K562 (cell line): Measurements from ENCODE around the gene CRYBG2. TPM values are rescaled to one million over a fixed set of nuclear protein-coding genes. Genes with fewer than 3 reads are reported as not detected.

Experiments
- ATAC-seq: fragments of 200-7000 bp; cut with Tn5 transposase; 3 replicates; pipeline ENCODE4 v1.9.1; 2020; ENCODE audit warnings: moderate library complexity
- BruUV-seq: library from RNA; stranded (reverse); fragments of 400-500 nt; replicated peaks from 2 replicates; lab custom pipeline; 2021; lab: Mats Ljungman, UMichigan
- CTCF ChIA-PET: fragments of 300-600 bp; formaldehyde crosslinking; extraction: SDS; loops from one replicate; lab custom pipeline; 2021; ENCODE audit warnings: low intra/inter-chr PET ratio; lab: Yijun Ruan, JAX
- POLR2A ChIA-PET: fragments of 300-600, 350-650 bp; sonication (Branson Sonifier 250); formaldehyde crosslinking; extraction: SDS; loops from one replicate; lab custom pipeline; 2021; ENCODE audit warnings: antibody characterized with exemption, inconsistent platforms; lab: Yijun Ruan, JAX
- DNase-seq, 4 experiments: peaks; one replicate each; pipeline versions ENCODE4 v3.0.0 to v3.0.0-alpha.2; 2011 to 2018; ENCODE audit warnings: low spot score in 3 of 4, mixed read lengths in 3 of 4; ENCODE audit errors: extremely low read depth in 1 of 4
- FAIRE-seq: peaks from 2 replicates; lab custom pipeline; 2011; peaks lifted over from hg19 to GRCh38; lab: Jason Lieb, UNC
- H2AFZ ChIP-seq: 2 replicates; pipeline ENCODE4 v1.6.0; 2011; ENCODE audit warnings: low read depth, low read length, control low read depth, inconsistent platforms
- H3K27ac ChIP-seq: fragments of 200-600 bp; 3 replicates; pipeline ENCODE4 v1.8.0; 2011; ENCODE audit warnings: low read depth, mild to moderate bottlenecking, control low read depth, inconsistent platforms, low read length, moderate library complexity, mixed read lengths; ENCODE audit errors: extremely low read depth
- H3K27me3 ChIP-seq, 2 experiments: fragments of 300-600 bp in 1 of 2; 2 replicates in 1 of 2; 3 replicates in 1 of 2; pipeline versions ENCODE4 v1.6.0 to v1.8.0; 2011; ENCODE audit warnings: inconsistent platforms in 2 of 2, low read length in 2 of 2, mild to moderate bottlenecking in 1 of 2, mixed read lengths in 1 of 2, moderate library complexity in 1 of 2; ENCODE audit not compliant: control insufficient read depth in 2 of 2, insufficient read depth in 2 of 2
- H3K36me3 ChIP-seq: fragments of 300-600 bp; 3 replicates; pipeline ENCODE4 v1.8.0; 2011; ENCODE audit warnings: mild to moderate bottlenecking, low read length, inconsistent platforms; ENCODE audit not compliant: control insufficient read depth, insufficient read depth
- H3K4me1 ChIP-seq, 2 experiments: fragments of 200-600 bp in 1 of 2; replicated peaks in 1 of 2; 2 replicates in 1 of 2; 3 replicates in 1 of 2; pipeline versions ENCODE4 v1.5.1 to v1.8.0; 2011; ENCODE audit warnings: inconsistent platforms in 2 of 2, low read length in 2 of 2, mild to moderate bottlenecking in 1 of 2, mixed read lengths in 1 of 2, moderate library complexity in 1 of 2; ENCODE audit not compliant: control insufficient read depth in 2 of 2, insufficient read depth in 2 of 2
- H3K4me2 ChIP-seq: 2 replicates; pipeline ENCODE4 v1.6.1; 2011; ENCODE audit warnings: low read length, control low read depth, inconsistent platforms, mixed read lengths; ENCODE audit not compliant: insufficient read depth
- H3K4me3 ChIP-seq: fragments of 200-600 bp; sonication (generic), shearing (Covaris generic); 2 replicates; pipeline ENCODE4 v1.5.1; 2016; ENCODE audit warnings: control low read depth, inconsistent platforms
- H3K79me2 ChIP-seq: fragments of 200-600 bp; 3 replicates; pipeline ENCODE4 v1.8.0; 2011; ENCODE audit warnings: low read length, inconsistent platforms; ENCODE audit not compliant: control insufficient read depth, insufficient read depth
- H3K9ac ChIP-seq, 2 experiments: 2 replicates each; pipeline versions ENCODE4 v1.6.0 to v1.6.1; 2011; ENCODE audit warnings: low read depth in 2 of 2, low read length in 2 of 2, control low read depth in 1 of 2, inconsistent platforms in 1 of 2, mild to moderate bottlenecking in 1 of 2, mixed read lengths in 1 of 2; ENCODE audit not compliant: insufficient read depth in 1 of 2
- H3K9me1 ChIP-seq: one replicate; pipeline ENCODE4 v1.6.0; 2011; ENCODE audit warnings: inconsistent platforms, mild to moderate bottlenecking, low read length, moderate library complexity; ENCODE audit not compliant: control insufficient read depth, insufficient read depth
- H3K9me3 ChIP-seq: replicated peaks from 2 replicates; pipeline ENCODE4 v1.5.1; 2011; ENCODE audit warnings: low read depth, low read length, inconsistent platforms; ENCODE audit not compliant: control insufficient read depth, insufficient read depth
- H4K20me1 ChIP-seq: replicated peaks from 2 replicates; pipeline ENCODE4 v1.6.1; 2011; ENCODE audit warnings: low read length, inconsistent platforms, mixed read lengths; ENCODE audit not compliant: control insufficient read depth, insufficient read depth
- CGGBP1 ChIP-seq: fragments of 250-450 bp; sonication (Bioruptor Pico); IDR thresholded peaks from 2 replicates; pipeline ENCODE4 v1.9.0; 2021; ENCODE audit warnings: mild to moderate bottlenecking
- ELK1 ChIP-seq: sonication (generic); formaldehyde crosslinking; IDR thresholded peaks from 2 replicates; pipeline ENCODE4 v1.8.1; 2022; ENCODE audit warnings: missing genetic modification reagents
- GATA2 ChIP-seq: sonication (generic); formaldehyde crosslinking; IDR thresholded peaks from 2 replicates; pipeline ENCODE4 v1.4.0; 2020; ENCODE audit warnings: mild to moderate bottlenecking, missing genetic modification reagents
- KDM2B ChIP-seq: fragments of 250-450 bp; sonication (Bioruptor Pico); IDR thresholded peaks from 2 replicates; pipeline ENCODE4 v1.8.0; 2021; ENCODE audit warnings: mild to moderate bottlenecking, moderate library complexity
- MTA1 ChIP-seq: fragments of 450-650 bp; IDR thresholded peaks from 2 replicates; pipeline ENCODE4 v1.6.1; 2017; ENCODE audit warnings: borderline replicate concordance
- MTF1 ChIP-seq: fragments of 250-450 bp; sonication (Bioruptor Pico); IDR thresholded peaks from 2 replicates; pipeline ENCODE4 v1.9.0; 2021; ENCODE audit warnings: moderate library complexity, mild to moderate bottlenecking, inconsistent platforms, borderline replicate concordance
- SNRNP70 ChIP-seq: fragments of 200-400 bp; formaldehyde crosslinking; optimal IDR thresholded peaks from 2 replicates; pipeline ENCODE3; 2017; ENCODE audit warnings: low read depth, low read length
- TSC22D4 ChIP-seq: fragments of 450-650 bp; IDR thresholded peaks from 2 replicates; pipeline ENCODE4 v1.6.1; 2016; ENCODE audit warnings: missing genetic modification characterization, missing biosample characterization, control low read depth
- ZBTB33 ChIP-seq: sonication (generic); formaldehyde crosslinking; IDR thresholded peaks from 2 replicates; pipeline ENCODE4 v1.8.1; 2023; ENCODE audit warnings: mild to moderate bottlenecking, missing genetic modification reagents
- ZMIZ1 ChIP-seq, 2 experiments: fragments of 150-350 bp in 1 of 2; IDR thresholded peaks; 2 replicates each; pipeline ENCODE4 v1.6.1; 2012 to 2016; ENCODE audit warnings: low read depth in 2 of 2, low read length in 2 of 2, mild to moderate bottlenecking in 1 of 2, moderate library complexity in 1 of 2
- ZNF277 ChIP-seq: fragments of 250-450 bp; sonication (Bioruptor Pico); IDR thresholded peaks from 2 replicates; pipeline ENCODE4 v1.8.0; 2022; ENCODE audit warnings: inconsistent platforms, mild to moderate bottlenecking, moderate library complexity, borderline replicate concordance
- WGBS: fragments of 100-300 bp; shearing (Covaris generic); methylation state at CpG from one replicate; pipeline ENCODE4 v1.1.6; 2016; ENCODE audit warnings: low coverage, mixed read lengths; ENCODE audit not compliant: insufficient coverage; ENCODE audit errors: missing lambda C conversion rate; 5-methylcytosine and 5-hydroxymethylcytosine counted together
- in situ Hi-C: fragments of 300-500 bp; cut with MboI; formaldehyde crosslinking; loops from 4 replicates; pipeline ENCODE4 v1.15.0; 2018; ENCODE audit warnings: inconsistent platforms, mixed read lengths
- intact Hi-C: fragments of 100-400 bp; cut with micrococcal nuclease; formaldehyde crosslinking; loops from 2 replicates; pipeline ENCODE4 v1.14.2; 2022
- polyA plus RNA-seq, 8 experiments: library from polyadenylated mRNA; depleted of rRNA in 4 of 8; stranded (reverse) in 5 of 8; unstranded in 3 of 8; fragments of >200 nt; fragmentation: Nextera tagmentation in 2 of 8; fragmentation: Illumina TruSeq in 1 of 8; extraction: Ambion mirVana in 2 of 8; extraction: Trizol in 1 of 8; gene quantifications; 2 replicates each; pipeline versions ENCODE4 v1.2.1 to v1.2.3, GENCODE V29; 2011 to 2014; ENCODE audit warnings: inconsistent platforms in 1 of 8, missing spikeins in 1 of 8
- total RNA-seq, 7 experiments: library from RNA; depleted of rRNA in 6 of 7; stranded (reverse); fragments of >200 nt in 6 of 7; fragmentation: Illumina TruSeq in 2 of 7; extraction: Trizol in 2 of 7; gene quantifications; 2 replicates each; pipeline versions ENCODE4 v1.2.1 to v1.2.3, GENCODE V29; 2011 to 2021; ENCODE audit warnings: low replicate concordance in 1 of 7

CRYBG2 gene
- total and polyA plus RNA-seq, 9 of the 15 experiments (the other 6 are each of a cell fraction or from before 2014, with no cell fraction given) = 0.39 to 8.5 (median 3.7) TPM

GRCh38 chr1:26401891-26402290 is 48.0 kb upstream of the CRYBG2 start:
- BruUV-seq = no TSS peak
- Histone ChIP-seq H3K4me2 (no peak overlapping the region), H3K9me3 (no peaks in the 10 kb centered on the region), H3K4me1 (no peaks in the 10 kb centered on the region), H2AFZ (no peak overlapping the region), H3K9ac (no peak overlapping the region), H3K4me3 (no peak overlapping the region), H3K27ac (no peak overlapping the region), H3K9me1 (no peaks in the 10 kb centered on the region), H3K79me2 (no peaks in the 10 kb centered on the region), H3K27me3 (peaks cover 7 to 14% of the 10 kb centered on the region in 2 experiments; a peak in 4 of 5 replicates), H3K36me3 (no peaks in the 10 kb centered on the region), H4K20me1 (no peaks in the 10 kb centered on the region)
- 7% methylated on average over 3 of the region's 3 CpGs for WGBS
- POLR2A ChIA-PET = interaction anchor here (0.6 kb wide), 1 partner anchor 9 kb away, joined by 3 read pairs; no protein-coding TSS in a partner anchor
- CTCF ChIA-PET = no interaction called here
- in situ Hi-C loops = no loop called here
- DNase-seq (no peak), FAIRE-seq (no peak), ATAC-seq (no peak)
- intact Hi-C loops = no loop called here
- TF ChIP-seq KDM2B (CRISPR knock-in tag) (no peak), SNRNP70 (no peak), MTF1 (CRISPR knock-in tag) (no peak), GATA2 (CRISPR knock-in tag) (no peak), TSC22D4 (no peak), ZNF277 (no peak), ZMIZ1 (IDR thresholded peaks at IDR 0.05; ENCODE audit: low read depth in 2 of 2, low read length in 2 of 2) (no peak), ZBTB33 (CRISPR knock-in tag) (no peak), ELK1 (CRISPR knock-in tag) (no peak), CGGBP1 (CRISPR knock-in tag) (no peak), MTA1 (no peak)
